ENCODE data around the gene TBL1X.

TBL1X gene

GRCh38 chrX:9586992-9587392 lies 122.1 kb downstream of the TBL1X start:
- DNase-seq (ENCODE audit: low read depth in 2 of 2) = no peak

DNA sequence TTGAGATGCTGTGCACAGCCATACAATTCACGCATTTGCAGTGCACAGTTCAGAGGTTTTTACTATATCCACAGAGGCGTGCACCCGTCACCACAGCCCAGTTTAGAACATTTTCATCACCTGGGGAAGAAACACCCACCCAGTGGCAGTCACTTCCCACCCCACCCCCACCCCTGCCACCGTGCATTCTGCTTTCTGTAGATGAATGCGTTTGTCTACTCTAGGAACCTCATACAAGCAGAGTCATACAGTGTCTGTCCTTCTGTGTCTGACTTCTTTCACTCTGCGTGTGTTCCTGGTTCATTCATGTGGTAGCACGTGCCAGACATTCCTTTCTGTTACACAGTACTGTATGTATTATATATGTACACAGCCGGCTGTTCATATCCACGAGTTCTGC lies 122.8 kb downstream of the TBL1X start:
- no peak for DNase-seq (ENCODE audit: low read depth in 2 of 2)

- no peak for DNase-seq (ENCODE audit: low read depth in 2 of 2)
These were observed 126.6 kb downstream of the TBL1X start for GRCh38 chrX:9591496-9591895.

- DNase-seq (ENCODE audit: low read depth in 2 of 2) = no peak
These were observed 128.9 kb downstream of the TBL1X start for GRCh38 chrX:9593756-9594155.

DNA sequence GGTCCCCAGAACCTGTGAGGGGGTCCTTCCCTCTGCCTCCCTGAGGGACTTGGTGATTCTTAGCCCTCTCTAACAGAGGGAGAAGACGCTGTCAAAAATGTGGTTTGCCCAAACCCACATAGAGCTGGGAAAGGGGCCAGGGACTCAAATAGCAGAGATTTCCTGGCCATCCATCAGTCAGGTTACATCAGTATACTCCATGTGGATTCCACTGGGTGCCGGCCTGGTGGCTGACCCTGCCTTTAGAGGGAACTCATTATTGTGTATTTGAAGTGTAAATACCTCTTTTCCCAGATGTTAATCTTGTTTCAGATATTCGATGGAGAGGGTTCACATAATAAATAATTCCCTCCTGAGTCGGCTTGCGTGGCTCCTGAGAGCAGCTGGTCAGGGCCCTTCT lies 130.3 kb downstream of the TBL1X start:
- no peak for DNase-seq (ENCODE audit: low read depth in 2 of 2)

DNA sequence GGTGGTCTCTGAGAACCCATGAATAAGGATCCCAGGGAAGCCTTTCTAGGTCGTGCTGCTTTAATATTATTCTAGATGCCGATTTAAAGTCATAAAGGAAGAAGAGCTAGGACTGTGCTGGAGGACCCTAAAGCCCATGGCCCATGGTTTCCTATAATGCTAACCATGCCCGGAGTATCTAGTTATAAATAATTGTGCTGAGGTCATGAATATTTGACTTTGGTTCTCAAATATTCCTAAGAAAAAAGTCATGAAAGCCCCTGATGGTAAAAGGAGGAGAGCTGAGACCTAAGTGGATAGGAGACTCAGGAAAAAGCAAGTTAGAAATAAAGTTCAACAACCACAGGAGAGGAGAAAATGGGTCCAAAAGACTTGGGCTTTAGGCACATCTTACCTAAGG lies 132.0 kb downstream of the TBL1X start:
- no peak for DNase-seq (ENCODE audit: low read depth in 2 of 2)

GRCh38 chrX:9597361-9598035 lies 132.6 kb downstream of the TBL1X start:
- DNase-seq (ENCODE audit: low read depth in 2 of 2) = no peak

- no peak for DNase-seq (ENCODE audit: low read depth in 2 of 2)
These were observed 133.5 kb downstream of the TBL1X start for GRCh38 chrX:9598344-9598743.

DNA sequence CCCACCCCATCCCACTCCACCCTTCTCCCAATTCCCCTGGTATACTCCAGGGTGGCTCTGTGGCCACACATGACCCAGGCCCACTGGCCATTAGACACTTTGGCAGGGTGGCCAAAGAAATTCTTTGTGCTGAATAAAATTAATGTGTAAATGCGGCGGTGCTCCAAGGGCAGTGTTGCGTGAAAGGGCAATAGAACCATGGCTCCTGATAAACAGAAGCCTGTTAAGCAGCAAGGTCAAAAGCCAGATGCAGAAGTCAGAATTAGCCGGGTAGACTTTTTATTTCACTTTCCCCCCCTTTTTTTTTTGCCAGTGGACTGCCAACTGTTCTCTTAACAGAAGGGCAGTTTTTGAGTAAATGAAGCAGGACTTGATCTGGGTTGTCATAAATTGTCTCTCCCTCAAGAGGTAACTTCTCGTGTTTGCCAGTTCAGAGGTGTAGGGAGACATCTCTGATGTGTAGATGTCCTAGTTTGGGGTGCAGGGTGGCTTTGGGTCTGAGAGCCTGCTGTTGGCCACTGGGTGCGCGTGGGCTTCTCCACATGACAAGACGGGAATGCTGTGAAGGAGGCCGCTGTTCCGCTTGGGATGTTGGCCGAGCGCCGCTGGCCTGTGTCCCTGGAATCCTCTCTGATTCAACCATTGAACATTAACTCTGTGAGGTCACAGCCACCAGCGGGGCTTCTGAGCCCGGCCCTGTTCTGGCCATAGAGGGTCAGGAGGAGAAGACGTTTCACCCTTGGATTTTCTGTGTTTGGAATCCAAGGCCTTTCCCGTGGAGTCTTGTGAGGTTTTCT lies 139.5 kb downstream of the TBL1X start:
- DNase-seq (ENCODE audit: low read depth in 2 of 2) = no peak

- DNase-seq (ENCODE audit: low read depth in 2 of 2) = no peak
These were observed 140.0 kb downstream of the TBL1X start for GRCh38 chrX:9604908-9605306.

GRCh38 chrX:9605484-9605883 lies 140.6 kb downstream of the TBL1X start:
- no peak for DNase-seq (ENCODE audit: low read depth in 2 of 2)

DNA sequence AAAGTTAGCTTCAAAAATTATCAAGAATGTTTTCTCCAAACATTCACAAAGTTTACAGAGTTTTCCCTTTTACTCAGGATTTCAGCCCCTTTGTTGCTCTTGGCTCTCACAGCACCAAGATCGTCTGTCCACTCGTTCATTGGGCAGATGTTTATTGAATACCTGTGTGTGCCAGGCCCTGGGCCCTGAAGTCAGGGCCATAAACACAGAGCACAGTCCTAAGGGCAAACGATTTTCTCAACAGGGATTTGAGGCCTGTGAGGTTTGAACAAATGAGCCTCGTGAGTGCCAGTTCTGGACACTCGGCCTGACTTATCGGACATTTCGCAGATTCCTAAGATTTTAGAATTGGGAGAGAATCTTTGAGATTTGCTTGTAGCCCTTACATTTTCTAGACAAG lies 142.1 kb downstream of the TBL1X start:
- DNase-seq (ENCODE audit: low read depth in 2 of 2) = no peak

DNA sequence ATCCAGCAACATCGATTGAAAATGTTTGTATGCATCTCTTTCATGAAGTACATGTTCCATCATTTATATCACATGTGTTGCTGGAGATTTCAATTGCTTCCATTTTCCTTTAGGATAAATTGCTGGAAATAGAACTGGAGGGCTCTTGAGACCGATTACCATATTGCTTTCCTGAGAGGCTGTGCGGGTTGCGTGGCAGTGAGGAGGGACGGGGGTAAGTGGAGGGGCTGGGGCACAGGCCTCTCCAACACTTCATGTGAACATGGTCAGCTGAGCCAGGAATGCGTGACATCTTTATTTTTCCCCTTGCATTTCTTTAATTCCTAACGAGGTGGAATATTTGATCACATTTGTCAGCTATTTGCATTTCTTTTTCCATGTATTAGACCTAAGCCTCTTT lies 144.6 kb downstream of the TBL1X start:
- DNase-seq (ENCODE audit: low read depth in 2 of 2) = no peak

DNA sequence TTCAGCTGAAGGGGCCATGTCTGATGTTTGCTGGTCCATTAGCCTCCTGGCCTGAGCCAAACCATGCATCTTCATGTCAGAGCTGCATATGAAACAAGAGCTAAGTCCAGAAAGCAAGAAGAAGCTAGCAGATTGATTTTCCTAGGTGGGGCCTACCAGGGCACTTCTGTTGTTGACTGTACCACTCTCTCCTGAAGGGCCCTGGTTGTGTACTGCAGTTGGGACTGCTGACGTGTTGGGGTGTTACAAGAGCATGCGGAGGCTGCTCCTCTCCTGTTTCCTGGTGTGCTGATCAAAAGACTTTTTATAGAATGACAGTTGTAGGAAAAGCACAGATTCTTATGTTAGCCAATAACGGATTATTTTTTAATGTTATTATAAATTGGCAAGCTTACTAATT lies 145.1 kb downstream of the TBL1X start:
- no peak for DNase-seq (ENCODE audit: low read depth in 2 of 2)

GRCh38 chrX:9610771-9611392 lies 146.0 kb downstream of the TBL1X start:
- DNase-seq (ENCODE audit: low read depth in 2 of 2) = no peak

DNA sequence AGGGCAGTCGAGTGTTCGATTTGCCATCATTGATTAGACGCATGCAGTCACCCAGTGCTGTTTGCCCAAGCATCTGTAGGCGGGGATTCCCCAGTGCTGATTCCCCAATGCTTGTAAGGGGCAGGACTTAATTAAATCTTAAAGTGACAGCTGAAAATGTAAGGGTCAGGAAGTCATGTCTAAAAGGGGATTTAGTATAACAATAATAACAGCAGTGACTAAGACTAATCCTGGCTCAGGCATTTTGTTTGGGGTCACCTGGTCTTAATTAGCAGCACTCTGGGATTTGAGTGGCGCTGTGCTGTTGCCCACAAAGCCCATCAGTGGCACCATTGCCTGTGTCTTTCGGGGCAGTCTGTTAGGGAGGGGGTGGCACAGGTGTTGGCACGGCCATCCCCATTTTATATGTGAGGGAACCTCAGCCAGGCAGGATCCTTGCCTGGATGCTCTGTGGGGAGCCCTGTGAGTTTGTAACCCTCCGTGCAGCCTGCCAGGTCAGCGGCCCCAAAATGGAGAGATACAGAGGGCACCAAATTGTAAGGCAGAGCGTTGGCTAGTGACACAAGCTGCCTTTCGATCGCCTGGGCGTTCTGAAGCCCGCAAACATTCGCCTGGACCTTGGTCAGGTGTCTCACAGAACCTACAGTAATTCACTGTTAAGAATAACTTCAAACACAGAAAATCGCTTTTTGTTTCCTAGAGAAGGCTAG lies 146.7 kb downstream of the TBL1X start:
- no peak for DNase-seq (ENCODE audit: low read depth in 2 of 2)

DNA sequence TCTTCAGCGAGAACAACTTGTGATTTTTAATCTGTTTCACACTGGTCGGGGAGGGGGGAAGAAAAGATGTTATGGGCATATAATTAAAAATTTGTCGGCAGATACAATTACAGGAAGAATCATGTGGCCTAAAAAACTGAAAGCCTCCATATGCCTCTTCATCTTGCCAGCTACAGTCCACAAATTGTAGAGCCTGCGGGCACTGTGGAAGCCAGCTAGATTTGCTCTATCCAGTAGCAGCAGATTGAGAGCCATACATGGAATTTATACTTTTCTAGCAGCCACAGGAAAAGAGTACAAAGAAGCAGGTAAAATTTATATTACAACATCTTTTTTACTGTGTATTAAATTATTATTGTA lies 147.3 kb downstream of the TBL1X start:
- DNase-seq (ENCODE audit: low read depth in 2 of 2) = no peak

- DNase-seq (ENCODE audit: low read depth in 2 of 2) = no peak
These were observed 149.2 kb downstream of the TBL1X start for GRCh38 chrX:9614016-9614415.

GRCh38 chrX:9619133-9619532 lies 154.3 kb downstream of the TBL1X start:
- DNase-seq (ENCODE audit: low read depth in 2 of 2) = no peak

GRCh38 chrX:9619581-9619980 lies 154.7 kb downstream of the TBL1X start:
- no peak for DNase-seq (ENCODE audit: low read depth in 2 of 2)

DNA sequence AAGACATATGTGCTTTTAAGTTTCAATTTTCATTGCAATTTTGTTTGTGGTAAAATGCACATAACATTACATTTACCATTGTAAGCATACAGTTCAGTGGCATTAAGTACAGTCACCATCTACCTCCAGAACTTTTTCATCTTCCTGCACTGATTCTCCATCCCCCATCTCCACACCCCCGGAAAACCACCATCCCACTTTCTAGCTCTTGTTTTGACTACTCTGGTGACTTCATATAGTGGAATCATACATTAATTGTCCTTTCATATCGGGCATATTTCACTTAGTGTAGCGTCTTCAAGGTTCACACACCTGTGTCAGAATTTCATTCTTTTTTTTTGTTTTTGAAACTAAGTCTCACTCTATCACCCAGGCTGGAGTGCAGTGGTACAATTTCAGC lies 157.3 kb downstream of the TBL1X start:
- no peak for DNase-seq (ENCODE audit: low read depth in 2 of 2)

GRCh38 chrX:9626379-9626778 lies 161.5 kb downstream of the TBL1X start:
- no peak for DNase-seq (ENCODE audit: low read depth in 2 of 2)

- no peak for DNase-seq (ENCODE audit: low read depth in 2 of 2)
These were observed 163.1 kb downstream of the TBL1X start for GRCh38 chrX:9627922-9628321.

Data from stimulated activated CD4-positive, alpha-beta T cell treated with anti-CD3 and anti-CD28 coated beads, Interleukin-12 subunit alpha, Interleukin-12 subunit beta, amount 100 ng/mL, for 24 hours (primary cell).